Ramos (cell line): Measurements from ENCODE around the gene SPRR2A.
"Not testable (repeated sequence)": the region's sequence is repeated elsewhere in the genome, so short reads cannot be mapped to it uniquely, and the experiment has no call there.

Experiments used
- in situ Hi-C: fragments of 300-500 bp; cut with MboI; formaldehyde crosslinking; loops from one replicate; pipeline ENCODE4 v1.14.3; 2022; ENCODE audit warnings: low sequenced_read_pairs; ENCODE audit not compliant: unreplicated experiment

The SPRR2A gene

DNA sequence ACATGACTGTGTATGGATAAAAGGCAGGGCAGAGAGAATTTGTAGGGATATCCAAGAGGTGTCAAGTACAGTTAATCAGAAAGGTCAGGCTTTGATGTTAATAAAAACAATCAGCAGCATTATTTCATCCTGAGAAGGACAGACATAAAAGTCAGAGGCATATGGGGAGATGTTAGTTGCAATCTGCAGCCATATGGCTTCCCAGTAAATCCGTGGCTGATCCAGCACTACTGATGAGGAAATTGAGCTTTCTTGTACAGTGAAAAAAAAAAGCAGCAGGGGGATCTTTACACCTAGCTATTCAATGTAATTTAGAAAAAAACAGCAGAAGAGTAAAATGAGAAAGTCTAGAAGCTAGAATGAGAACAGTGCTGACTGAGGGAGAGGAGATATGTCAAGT lies 28.5 kb downstream of the SPRR2A start:
- in situ Hi-C loops: no loop called here

GRCh38 chr1:153025797-153026196 lies 31.5 kb downstream of the SPRR2A start:
- in situ Hi-C loops: no loop called here

DNA sequence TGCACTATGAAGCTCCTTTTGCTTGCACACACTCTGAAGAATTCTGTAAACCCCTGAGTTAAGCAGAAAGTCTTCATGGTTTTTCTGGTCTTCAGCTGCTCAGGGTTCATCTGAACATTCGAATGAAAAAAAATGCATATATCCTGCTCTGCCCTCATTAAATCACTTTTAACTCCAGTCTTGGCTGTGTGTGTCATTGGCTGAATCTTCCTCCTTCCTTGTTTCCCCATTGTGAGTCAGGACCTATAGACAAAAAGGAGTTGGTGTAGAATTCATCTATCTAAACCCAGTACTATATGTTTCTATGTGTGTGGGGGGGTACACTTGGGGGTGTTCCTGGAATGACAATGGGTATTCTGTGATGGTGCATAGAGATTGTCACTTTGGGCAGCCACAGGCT lies 32.9 kb downstream of the SPRR2A start:
- in situ Hi-C loops: no loop called here

DNA sequence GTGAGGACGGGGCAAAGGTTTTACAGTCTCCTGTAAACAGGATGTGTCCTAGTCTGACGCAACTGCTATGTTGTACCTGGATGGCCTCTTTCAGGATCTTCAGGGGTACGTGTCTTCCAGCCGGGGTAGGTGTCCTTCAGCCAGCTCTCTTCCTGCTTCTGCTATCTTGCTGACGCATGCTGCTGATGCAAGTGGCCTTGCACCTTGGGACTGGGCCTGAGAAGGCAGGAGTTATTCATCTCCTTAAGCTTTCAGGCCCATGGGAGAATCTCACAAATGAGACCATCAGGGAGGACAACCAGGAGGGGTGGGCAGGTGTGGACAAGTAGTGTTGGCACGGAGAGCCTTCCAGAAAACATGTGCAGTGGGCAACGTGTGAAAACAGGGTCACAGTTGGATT lies 34.2 kb downstream of the SPRR2A start:
- in situ Hi-C loops: no loop called here

DNA sequence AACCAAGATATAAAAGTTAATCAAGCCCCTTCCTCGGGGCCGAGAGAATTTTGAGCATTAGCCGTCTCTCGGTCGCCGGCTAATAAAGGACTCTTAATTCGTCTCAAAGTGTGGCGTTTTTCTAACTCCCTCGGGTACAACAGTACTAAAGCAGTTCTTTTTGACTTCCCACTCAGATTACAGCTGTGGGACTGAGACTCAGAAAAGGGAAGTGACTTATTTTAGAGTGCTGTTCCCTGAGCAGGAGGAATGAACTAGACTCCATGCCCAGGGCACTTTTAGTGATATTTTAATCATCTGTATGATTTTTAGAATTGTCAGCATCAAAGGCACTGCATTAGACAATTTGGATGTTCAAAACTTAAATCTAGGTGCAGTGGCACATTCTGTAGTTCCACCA lies 35.0 kb downstream of the SPRR2A start:
- in situ Hi-C loops: not testable (repeated sequence)

GRCh38 chr1:153021829-153022228 lies 35.5 kb downstream of the SPRR2A start:
- in situ Hi-C loops: not testable (repeated sequence)

GRCh38 chr1:153011235-153011758 lies 46.0 kb downstream of the SPRR2A start:
- in situ Hi-C loops: not testable (repeated sequence)
